A673 (cell line): ENCODE data around the gene MAML3. TPM values are rescaled to one million over a fixed set of nuclear protein-coding genes. Genes with fewer than 3 reads are reported as not detected.

ENCODE experiments used
- BruUV-seq: library from RNA; stranded (reverse); fragments of 400-500 nt; replicated peaks from 2 replicates; lab custom pipeline; 2021; lab: Mats Ljungman, UMichigan
- CTCF ChIA-PET: fragments of 300-600 bp; sonication (Branson Sonifier 250); formaldehyde crosslinking; loops from one replicate; lab custom pipeline; 2022; ENCODE audit warnings: antibody characterized with exemption; lab: Charles Lee
- POLR2A ChIA-PET: fragments of 300-600 bp; sonication (Branson Sonifier 250); formaldehyde crosslinking; loops from one replicate; lab custom pipeline; 2022; ENCODE audit warnings: antibody characterized with exemption; ENCODE audit not compliant: low non-redundant PET; lab: Charles Lee
- DNase-seq: peaks from one replicate; pipeline ENCODE4 v3.0.0-alpha.2; 2015; ENCODE audit warnings: low spot score
- H3K27ac ChIP-seq: fragments of 200-600 bp; sonication (generic); 2 replicates; pipeline ENCODE4 v1.5.1; 2016; ENCODE audit warnings: mixed run types, low read depth, mild to moderate bottlenecking, mixed read lengths, antibody characterized with exemption, low read length; ENCODE audit not compliant: poor library complexity, severe bottlenecking
- H3K27me3 ChIP-seq: fragments of 200-600 bp; sonication (generic); replicated peaks from 2 replicates; pipeline ENCODE4 v1.6.1; 2017; ENCODE audit warnings: mixed run types, low read depth, mild to moderate bottlenecking, mixed read lengths, antibody characterized with exemption, low read length; ENCODE audit not compliant: insufficient read depth, poor library complexity
- H3K36me3 ChIP-seq: fragments of 200-600 bp; sonication (generic); 2 replicates; pipeline ENCODE4 v1.6.1; 2016; ENCODE audit warnings: mixed run types, mild to moderate bottlenecking, mixed read lengths, antibody characterized with exemption, low read length; ENCODE audit not compliant: insufficient read depth, poor library complexity, severe bottlenecking
- H3K4me1 ChIP-seq: fragments of 200-600 bp; sonication (generic); 2 replicates; pipeline ENCODE4 v1.6.1; 2017; ENCODE audit warnings: mixed run types, mild to moderate bottlenecking, mixed read lengths, antibody characterized with exemption, low read length; ENCODE audit not compliant: insufficient read depth, poor library complexity, severe bottlenecking
- H3K4me3 ChIP-seq: fragments of 200-600 bp; sonication (generic); 2 replicates; pipeline ENCODE4 v1.5.1; 2016; ENCODE audit warnings: low read depth, mixed run types, mild to moderate bottlenecking, mixed read lengths, low read length; ENCODE audit not compliant: poor library complexity, severe bottlenecking
- H3K9me3 ChIP-seq: fragments of 200-600 bp; sonication (generic); 2 replicates; pipeline ENCODE4 v1.6.1; 2016; ENCODE audit warnings: mixed run types, low read depth, mild to moderate bottlenecking, mixed read lengths, antibody characterized with exemption, low read length; ENCODE audit not compliant: poor library complexity, severe bottlenecking
- EZH2 ChIP-seq: fragments of 200-600 bp; sonication (generic); IDR thresholded peaks from 2 replicates; pipeline ENCODE4 v1.6.1; 2017; ENCODE audit warnings: borderline replicate concordance, low read depth, mild to moderate bottlenecking, mixed read lengths, antibody characterized with exemption, low read length; ENCODE audit not compliant: poor library complexity, severe bottlenecking
- intact Hi-C: fragments of 100-400 bp; cut with micrococcal nuclease; formaldehyde crosslinking; loops from one replicate; pipeline ENCODE4 v1.10.0; 2022; ENCODE audit not compliant: unreplicated experiment
- total RNA-seq: library from RNA; stranded (reverse); gene quantifications from 2 replicates; pipeline ENCODE4 v1.2.3, GENCODE V29; 2021
- TF ChIP-seq, protein P1 (sequence below): fragments of 300-800, 200-600 bp; sonication (generic); conservative IDR thresholded peaks from 2 replicates; pipeline ENCODE4 v1.5.1; 2017; ENCODE audit warnings: low read depth, mild to moderate bottlenecking, antibody characterized with exemption, low read length, moderate library complexity, mixed read lengths

Gene MAML3
- total RNA-seq, 1 experiment from 2014 or later = 3.7 TPM

DNA sequence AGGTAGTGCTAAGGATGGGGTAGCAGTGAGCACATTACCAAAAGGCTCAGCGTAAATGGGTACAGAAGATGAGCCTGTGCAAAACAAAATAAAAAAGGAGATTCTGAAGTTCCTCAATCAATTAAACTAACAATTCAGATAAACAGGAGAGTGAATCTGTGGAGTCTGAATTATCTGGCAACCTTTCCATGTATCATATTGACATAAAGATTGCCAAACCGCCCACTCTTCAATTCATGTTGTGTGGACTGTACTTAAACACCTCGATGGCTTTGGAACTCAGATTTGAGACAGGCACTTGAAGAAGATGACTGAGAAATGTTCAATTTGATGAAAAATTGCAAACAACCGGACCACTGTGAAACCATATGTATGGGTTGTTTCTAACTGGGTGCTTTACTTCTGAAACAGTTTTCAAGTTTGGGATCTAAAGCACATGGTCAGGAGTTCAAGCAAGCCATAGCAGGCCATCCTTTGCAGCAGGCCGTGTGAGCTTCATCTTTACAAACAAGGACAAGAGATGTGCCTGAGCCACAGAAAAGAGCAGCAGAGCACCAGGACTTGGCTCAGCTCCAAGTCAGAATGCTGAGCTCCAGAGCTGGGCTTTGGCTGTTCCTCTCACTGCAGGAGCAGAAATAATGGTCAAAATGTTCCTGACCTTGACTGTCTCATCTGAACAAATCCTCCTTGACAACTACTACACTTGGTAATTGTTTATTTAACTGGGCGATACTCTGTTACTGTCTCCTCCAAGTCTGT, 380.2 kb downstream of the MAML3 start:
- ChIA-PET POLR2A (no interaction called here), CTCF (no interaction called here)
- Histone ChIP-seq H3K9me3 (no peaks in the 10 kb centered on the region), H3K4me3 (no peak overlapping the region), H3K27me3 (no peaks in the 10 kb centered on the region), H3K27ac (no peak overlapping the region), H3K4me1 (no peaks in the 10 kb centered on the region), H3K36me3 (no peaks in the 10 kb centered on the region)
- intact Hi-C loops = no loop called here
- TF ChIP-seq EZH2 = no peak
- TF ChIP-seq, protein P1, sequence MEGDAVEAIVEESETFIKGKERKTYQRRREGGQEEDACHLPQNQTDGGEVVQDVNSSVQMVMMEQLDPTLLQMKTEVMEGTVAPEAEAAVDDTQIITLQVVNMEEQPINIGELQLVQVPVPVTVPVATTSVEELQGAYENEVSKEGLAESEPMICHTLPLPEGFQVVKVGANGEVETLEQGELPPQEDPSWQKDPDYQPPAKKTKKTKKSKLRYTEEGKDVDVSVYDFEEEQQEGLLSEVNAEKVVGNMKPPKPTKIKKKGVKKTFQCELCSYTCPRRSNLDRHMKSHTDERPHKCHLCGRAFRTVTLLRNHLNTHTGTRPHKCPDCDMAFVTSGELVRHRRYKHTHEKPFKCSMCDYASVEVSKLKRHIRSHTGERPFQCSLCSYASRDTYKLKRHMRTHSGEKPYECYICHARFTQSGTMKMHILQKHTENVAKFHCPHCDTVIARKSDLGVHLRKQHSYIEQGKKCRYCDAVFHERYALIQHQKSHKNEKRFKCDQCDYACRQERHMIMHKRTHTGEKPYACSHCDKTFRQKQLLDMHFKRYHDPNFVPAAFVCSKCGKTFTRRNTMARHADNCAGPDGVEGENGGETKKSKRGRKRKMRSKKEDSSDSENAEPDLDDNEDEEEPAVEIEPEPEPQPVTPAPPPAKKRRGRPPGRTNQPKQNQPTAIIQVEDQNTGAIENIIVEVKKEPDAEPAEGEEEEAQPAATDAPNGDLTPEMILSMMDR = no peak
- DNase-seq = no peak
- BruUV-seq = no TSS peak

DNA sequence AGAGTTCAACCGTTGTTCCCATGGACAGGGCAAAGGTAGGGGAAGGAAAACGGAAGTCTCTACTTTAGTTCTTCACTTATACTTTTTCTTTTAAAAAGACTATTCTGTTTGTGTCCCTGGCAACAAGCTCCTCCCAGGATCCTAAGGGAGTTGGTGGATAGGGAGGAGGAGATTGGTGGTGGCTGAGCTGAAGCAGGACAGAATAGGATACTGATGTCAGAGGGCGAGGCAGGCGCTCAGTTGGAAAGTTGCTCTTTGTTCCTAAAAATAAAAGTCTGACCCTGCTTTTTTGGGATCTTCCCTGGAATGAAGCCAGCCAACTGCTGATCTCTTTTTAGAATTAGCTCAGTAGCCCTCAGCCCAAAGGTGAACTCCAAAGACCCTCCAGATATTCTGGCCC, 383.6 kb downstream of the MAML3 start:
- TF ChIP-seq, protein P1 = no peak
- TF ChIP-seq EZH2 = no peak
- peaks cover 12% of the 10 kb centered on the region for H3K4me1 ChIP-seq
- DNase-seq = no peak
- H3K4me3 ChIP-seq = no peak overlapping the region
- no peaks in the 10 kb centered on the region for H3K9me3 ChIP-seq
- ChIA-PET CTCF (no interaction called here), POLR2A (no interaction called here)
- no TSS peak for BruUV-seq
- intact Hi-C loops = no loop called here
- no peak overlapping the region for H3K27ac ChIP-seq
- H3K36me3 ChIP-seq = no peaks in the 10 kb centered on the region
- H3K27me3 ChIP-seq = no peaks in the 10 kb centered on the region

DNA sequence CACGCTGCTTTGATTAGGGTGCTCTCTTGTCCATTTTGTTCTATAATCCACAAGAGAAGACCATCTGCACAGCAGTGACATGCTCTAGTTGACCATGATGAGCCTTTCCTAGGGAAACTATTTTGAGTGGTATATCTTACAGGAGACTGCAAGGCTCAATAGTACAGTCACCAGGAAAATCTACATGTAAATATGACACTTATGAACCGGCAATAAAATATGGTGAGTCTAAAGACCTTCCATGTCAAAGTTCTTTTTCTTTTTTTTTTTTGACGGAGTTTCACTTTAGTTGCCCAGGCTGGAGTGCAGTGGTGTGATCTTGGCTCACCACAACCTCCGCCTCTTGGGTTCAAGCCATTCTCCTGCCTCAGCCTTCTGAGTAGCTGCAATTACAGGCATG, 384.6 kb downstream of the MAML3 start:
- Histone ChIP-seq H3K36me3 (no peaks in the 10 kb centered on the region), H3K4me3 (no peak overlapping the region), H3K27ac (no peak overlapping the region), H3K4me1 (peaks cover 12% of the 10 kb centered on the region), H3K9me3 (no peaks in the 10 kb centered on the region), H3K27me3 (no peaks in the 10 kb centered on the region)
- intact Hi-C loops = no loop called here
- BruUV-seq = no TSS peak
- POLR2A ChIA-PET = no interaction called here
- DNase-seq = no peak
- TF ChIP-seq, protein P1 = no peak
- TF ChIP-seq EZH2 = no peak
- CTCF ChIA-PET = no interaction called here
